Myocyte (in vitro differentiated cells): Measurements from ENCODE around the gene UBE2M. TPM values are rescaled to one million over a fixed set of nuclear protein-coding genes. Genes with fewer than 3 reads are reported as not detected.

Experiments
- DNase-seq: peaks from one replicate; pipeline ENCODE4 v3.0.0-alpha.2; 2012; ENCODE audit warnings: low read depth
- total RNA-seq: library from RNA; depleted of rRNA; stranded (reverse); fragments of >200 nt; gene quantifications from 2 replicates; pipeline ENCODE4 v1.2.3, GENCODE V29; 2014

The UBE2M gene
- total RNA-seq, 1 donor from 2014 or later = 92.4 TPM

DNA sequence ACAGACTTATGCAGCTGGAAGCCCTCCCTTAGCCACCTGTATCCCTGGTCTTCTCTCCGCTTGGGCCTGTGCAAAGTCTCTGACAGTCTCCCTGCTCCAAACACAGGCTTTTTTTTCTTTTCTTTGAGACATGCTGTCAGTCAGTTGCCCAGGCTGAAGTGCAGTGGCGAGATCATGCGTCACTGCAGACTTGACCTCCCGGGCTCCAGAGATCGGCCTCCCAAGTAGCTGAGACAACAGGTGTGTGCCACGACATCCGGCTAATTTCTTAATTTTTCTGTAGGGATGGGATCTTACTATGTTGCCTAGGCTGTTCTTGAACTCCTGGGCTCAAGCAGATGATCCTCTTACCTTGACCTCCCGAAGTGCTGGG is 13.2 kb upstream of the UBE2M start:
- no peak for DNase-seq

DNA sequence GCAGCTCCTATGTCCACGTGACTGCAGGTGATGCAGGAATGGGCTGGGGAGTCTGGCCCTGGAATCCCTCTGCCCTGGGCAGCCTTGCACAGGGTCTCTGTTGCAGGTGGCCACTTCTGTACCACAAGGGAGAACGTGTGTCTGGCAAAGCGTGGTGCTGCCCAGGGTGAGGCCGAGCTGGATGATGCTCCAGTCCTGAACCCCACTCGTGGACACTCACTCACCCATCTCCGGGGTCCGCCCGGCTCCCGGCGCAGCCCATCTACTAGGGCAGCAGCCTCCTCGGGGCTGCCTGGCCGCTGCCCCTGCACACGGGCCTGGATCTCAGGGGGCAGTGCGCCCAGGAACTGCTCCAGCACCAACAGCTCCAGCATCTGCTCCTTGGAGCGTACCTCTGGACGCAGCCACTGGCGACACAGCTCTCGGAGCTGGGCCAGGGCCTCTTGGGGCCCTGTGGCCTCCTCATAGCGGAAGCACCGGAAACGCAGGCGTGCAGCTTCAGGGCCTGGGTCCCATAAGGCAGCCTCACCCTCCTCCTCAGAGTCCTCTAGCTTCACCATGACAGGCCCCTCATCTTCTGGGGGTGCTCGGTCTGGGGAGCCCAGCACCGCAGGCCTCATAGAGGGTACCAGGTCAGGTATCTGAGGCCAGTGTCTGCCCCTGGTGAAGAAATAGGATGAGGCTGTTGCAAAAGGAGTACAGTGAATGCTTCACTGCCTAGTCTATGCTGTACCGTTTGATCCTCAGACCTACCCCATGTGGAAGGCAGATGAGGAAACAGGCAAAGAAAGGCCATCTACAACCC is 12.6 kb upstream of the UBE2M start:
- DNase-seq = no peak

DNA sequence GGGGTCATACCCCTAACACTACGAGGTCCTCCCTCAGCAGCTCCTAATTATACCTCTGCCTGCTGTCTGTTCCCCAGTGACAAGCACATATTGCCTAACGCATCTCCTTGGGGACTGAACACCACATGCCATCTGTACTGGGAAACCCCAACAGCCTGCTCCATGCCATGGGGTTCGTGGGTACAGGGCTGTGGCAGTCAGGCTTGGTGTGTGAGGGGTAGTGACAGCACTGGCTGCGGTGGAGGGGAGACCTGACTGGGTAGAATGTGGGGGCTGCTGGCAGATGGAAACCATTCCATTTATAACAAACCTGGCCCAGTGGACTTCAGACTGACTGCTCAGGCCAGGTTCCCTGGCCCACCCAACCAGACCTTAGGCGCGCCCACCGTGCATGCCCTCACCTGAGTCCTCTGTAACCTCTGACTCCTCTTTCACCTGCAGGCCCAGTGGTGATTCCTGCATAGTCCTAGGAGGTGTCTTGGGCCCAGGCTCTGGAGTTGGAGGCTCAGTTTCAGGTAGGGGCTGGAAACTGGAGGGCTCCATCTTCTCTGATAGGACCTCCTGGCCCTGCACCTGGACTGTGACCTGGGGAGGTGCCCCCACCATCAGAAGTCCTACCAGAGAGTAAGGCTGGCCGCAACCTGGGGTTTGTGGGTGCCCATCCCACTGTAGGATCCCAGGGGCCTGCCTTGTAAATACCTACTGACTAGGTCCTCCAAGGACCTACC is 11.7 kb upstream of the UBE2M start:
- no peak for DNase-seq

DNA sequence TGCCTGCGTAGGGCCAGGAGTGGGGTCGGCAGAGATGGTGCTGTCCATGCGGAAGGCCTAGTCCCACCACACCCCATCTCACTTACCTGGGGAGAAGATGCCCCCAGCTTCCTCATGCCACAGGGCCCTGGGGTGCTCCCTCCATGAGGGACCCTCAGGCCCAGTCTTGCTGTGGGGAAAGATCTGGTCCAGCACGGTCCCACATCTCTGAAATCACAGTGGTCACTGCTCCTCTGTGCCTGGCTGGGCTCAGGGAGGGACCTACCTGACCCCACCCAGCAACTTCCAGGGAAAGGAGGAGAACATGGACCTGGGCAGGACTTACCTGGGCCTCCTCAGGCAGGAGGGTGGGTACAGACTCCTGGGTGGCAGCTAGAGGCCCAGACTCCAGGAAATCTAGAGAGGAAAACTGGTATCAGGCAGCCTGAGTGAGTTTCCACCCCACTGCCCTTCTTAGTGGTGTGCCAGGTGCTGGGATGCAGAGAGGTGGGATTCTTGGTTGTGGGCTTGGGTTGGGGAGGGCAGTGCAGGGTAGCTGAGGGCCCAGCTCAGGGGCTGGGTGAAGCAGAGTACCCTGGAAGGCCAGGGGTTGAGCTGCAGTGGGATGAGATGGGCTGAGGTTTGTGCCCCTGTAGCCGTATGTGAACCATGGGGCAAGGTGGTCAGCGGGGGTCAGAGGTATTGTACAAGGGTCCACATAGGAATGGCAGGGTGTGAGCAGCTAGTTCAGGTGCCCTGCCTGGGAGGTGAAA is 11.0 kb upstream of the UBE2M start:
- DNase-seq = no peak

DNA sequence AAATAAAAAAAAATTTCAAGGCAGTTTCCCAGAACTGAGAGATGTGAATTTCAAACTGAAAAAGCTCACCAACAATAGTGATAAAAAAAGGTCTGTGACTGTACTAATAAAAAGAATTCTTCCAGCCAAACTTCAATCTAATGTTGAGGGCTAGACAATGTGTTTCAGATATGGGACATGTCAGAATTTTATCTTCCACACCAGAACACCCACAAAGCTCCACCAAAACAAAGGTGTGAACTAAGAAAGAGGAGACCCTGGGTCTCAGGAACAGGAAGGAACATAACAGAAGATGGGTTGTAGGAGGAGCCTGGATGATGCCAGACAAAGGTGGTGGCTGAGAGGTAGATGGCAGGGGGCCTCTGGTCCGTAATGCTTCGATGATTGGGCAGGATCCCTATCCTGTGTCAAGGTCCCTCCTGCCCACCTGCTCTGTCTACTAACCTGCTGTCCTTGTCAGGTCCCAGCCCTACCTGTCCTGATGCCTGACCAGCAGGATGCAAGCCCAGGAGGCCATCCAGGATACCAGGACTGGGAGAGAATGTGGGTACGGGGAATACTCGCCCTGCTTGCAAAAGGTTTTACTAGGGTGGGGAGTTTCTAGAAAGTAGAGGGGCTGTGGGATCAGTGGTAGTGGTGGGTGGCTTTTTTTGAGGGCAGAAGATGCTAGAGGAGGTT is 10.2 kb upstream of the UBE2M start:
- DNase-seq = no peak

DNA sequence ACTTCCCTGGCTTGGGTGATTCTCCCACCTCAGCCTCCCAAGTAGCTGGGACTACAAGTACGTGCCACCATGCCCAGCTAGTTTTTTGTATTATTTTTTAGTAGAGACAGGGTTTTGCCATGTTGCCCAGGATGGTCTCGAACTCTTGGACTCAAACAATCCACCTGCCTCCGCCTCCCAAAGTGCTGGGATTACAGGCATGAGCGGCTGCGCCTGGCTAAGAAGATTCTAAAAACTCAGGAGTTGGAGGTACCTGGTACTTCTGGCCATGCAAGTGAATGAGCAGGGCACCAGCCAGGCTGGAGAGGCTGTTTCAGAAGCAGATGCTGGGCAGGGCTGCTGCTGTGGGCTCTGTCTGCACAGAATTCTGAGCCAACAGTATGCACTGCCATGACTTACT is 8.6 kb upstream of the UBE2M start:
- no peak for DNase-seq

DNA sequence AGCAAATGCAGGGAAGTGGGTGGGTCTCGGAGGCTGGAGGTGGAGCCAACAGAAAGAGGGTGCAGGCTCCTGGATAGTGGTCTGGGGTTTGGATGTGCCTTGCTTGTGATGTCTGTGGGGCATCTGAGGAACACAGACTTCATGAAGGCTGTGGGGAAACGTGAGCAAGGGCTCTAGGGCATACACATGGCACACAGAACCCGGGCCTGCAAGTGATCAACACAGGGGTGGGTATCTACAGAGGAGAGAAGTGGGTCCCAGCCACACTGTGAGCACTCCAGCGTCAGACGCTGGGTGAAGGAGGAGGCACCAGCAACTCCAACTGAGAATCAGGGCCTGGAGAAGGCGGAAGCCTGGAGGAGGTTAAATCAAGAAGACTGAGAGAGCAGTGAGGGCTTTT is 5.4 kb upstream of the UBE2M start:
- no peak for DNase-seq

DNA sequence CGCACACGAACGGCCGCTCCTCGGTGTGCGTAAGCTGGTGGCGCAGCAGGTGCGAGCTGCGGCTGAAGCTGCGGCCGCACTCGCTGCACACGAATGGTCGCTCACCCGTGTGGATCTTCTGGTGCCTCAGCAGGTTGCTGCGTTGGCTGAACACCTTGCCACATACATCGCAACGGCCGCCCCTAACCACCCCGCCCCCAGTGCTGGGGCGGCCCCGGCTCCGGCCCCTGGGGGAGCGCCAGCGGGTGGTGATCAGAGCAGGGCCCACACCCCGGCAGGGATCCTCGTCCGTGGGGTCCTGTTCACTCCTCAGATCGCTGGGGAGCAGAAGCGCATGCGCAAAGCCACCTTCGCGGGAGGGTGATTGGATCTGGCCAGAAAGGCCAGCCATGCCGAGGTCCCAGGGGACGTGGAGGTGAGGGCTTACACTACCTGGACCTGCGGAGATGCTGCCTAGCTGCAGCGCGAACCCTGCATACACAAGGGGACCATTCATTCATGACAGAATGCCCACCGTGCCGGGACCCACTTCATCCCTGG is 4.7 kb upstream of the UBE2M start:
- DNase-seq = no peak

DNA sequence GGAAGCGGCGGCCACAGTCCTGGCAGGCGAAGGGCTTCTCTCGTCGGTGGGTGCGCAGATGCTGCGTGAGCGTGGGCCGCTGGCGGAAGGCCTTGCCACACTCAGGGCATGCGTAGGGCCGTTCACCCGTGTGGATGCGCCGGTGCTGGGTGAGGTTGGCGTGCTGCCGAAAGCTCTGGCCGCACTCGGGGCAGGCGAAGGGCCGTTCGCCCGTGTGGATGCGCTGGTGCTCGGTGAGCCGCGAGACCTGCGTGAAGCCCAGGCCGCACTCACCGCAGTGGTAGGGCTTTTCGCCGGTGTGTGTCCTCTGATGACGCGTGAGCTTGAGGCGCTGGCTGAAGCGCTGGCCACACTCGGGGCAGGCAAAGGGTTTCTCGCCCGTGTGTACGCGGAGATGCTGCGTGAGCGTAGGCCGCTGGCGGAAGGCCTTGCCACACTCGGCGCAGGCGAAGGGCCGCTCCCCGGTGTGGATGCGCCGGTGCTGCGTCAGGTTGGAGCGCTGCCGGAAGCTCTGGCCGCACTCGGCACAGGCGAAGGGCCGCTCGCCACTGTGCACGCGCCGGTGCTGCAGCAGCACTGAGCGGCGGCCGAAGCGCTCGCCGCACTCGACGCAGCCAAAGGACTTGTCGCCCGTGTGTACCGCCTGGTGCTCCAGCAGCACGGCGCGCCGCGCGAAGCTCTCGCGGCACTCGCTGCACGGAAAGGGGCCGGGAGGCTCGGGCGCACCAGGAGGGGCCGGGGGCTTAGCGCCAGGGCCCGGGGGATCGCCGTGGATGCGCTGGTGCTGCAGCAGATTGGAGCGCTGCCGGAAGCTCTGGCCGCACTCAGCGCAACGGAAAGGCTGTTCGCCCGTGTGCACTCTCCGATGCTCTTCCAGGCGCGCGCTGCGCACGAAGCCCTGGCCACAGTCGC is 4.0 kb upstream of the UBE2M start:
- DNase-seq = no peak

DNA sequence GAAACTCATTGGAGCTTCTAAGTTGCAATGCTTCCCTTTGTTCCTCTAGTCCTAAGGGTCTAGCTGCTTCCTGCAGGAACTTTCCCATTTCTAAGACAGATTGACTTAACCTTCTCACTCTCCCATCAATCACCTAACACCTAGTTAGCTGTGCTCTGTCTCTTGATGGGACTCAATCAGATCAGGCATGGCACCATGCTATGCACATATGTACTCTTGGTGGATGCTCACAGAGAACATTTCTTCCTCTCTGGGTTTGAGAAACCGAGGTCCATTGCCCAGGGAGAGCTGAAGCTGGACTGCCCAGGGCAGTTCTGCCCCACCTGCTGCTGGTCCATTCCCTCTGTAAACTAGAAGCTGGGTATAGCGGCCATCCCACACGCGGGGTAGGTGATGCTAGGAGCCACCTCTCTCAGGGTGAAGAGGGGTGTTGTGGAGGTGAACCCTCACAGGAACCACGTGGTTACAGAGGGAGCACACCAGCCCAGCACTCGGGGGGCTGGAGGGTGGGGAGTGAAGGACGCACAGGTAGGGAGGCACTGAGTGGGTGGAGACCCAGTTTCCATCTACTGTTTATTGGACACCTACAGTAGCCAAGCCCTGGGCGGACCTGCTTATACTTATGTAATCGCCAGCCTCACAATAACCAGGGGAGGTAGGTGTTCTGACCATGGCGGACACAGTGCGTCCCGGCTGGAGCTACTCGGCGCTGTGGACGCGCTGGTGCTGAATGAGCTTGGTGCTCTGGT is 3.1 kb upstream of the UBE2M start:
- DNase-seq = no peak

DNA sequence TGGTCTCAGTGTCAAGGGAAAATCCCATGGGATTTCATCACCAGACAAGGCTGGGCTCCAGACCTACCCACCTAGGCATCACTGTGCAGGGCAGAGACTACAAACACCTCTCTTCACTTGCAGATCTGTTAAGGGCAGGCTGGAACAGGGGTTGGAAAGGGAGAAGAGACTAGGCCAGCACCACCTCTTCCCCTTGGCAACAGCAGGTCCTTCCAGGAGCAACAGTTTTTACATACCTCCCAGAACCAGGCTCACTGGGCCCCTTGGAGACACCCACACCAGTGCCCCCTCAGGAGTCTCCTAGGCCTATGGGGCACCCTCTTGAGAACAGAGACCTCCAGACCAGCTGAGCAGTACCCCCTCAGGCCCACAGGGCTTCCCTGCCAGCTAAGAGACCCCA is 2.5 kb upstream of the UBE2M start:
- DNase-seq = no peak

DNA sequence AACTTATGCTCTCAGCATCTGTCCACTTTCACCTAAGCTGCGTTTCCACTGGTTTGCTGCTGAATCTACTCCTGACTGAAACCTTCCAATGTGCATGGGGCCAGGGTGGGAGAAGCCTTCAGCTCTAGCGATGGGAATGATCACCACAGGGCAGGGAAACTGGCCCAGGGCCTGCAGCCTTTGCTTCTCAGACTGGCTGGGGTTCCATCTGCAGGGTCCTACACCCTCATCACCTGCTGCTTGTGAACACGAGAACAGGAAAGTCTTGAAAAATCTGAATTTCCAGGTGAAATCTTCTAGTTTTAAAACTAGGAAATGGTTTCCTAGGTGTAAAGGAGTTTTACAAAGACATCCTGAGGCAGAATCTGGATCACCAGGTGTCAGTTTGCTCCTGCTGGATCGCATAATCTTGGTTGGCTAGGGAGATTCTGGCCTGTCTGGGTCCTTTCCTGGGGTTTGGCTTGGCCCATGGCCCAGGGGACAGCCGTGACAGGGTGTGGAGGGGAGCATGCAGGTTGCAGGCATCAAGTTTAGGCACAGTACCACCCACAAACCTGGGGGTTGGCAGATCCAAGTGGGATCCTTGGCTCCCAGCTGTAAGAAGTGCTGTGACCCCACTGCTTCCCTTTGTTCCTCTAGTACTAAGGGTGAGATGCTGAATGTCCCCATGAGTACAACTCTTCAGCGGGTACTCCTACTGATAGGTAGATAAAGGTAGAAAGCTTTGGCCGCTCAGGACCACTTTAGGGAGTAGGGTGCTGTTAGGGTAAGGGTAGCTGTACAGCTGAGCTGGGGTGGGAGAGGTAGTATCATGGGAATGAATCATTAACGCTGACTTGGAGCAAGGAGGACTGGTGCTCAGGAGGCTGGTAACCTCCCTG is 1.8 kb upstream of the UBE2M start:
- no peak for DNase-seq

DNA sequence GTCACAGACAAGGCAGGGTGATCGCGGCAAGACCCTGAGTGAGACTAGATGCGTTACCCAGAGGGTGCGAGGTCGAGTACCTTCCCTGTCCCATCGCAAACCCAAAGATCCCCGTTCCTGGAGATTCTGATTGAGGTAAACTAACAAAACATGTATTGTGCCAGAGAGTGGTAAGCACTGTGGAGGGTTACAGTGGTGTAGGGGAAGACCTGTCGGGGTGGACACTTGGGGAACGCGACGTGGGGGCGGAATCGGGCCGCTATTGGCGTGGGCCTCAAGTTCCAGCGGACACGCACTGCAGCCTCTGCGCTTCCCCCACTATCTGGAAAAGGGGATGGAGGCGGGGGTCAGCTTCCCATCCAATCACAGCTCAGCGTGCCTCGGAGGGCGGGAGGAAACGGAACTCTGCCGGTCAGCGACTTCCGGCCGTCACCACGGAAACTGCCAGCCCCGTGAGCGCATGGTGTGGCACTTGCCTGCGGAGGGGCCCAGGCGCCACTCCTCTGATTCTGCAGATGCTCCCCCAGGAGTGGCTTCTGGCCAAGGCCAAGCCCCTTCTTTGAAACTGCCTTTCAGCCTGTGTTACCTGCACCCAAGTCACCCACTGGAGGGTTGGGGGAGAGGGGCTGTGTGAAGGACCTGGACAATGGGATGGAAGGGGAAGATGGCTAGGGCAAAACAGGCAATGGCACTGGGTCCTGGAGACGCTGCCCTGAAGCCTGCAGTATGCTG is 1.0 kb upstream of the UBE2M start:
- peak; percentile 96 for DNase-seq

DNA sequence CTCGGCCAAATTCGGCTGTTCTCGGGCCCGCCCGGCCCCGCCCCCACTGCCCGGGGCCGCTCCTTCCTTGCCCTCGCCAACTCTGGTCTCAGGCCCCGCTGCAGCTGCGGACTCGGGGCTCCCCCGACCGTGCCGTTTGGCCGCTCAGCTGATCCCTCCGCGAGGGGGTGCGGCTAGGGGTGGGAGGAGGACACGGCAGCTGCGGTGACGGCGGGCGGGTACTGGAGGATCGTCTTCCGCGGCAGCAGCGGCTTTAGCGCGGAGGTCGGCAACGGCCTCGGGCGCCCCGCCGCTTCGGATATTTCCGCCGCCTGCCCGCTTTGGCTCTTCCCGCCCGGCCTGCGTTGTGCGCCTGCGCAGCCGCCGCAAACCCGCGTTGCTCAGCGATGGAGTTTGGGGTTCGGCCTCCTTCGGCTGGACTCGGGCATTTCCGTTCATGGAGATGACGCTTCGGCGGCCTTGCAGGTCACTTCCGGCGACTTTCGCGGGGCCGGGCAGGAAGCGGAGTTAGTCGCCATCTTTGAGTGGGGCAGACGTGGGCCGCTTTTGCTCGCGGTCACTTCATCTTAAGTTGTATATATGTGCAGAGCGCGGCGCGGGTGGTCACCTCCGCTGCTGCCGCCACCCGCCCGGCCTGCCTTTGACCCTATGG is 338 bp upstream of the UBE2M start:
- DNase-seq = peak; percentile 98

DNA sequence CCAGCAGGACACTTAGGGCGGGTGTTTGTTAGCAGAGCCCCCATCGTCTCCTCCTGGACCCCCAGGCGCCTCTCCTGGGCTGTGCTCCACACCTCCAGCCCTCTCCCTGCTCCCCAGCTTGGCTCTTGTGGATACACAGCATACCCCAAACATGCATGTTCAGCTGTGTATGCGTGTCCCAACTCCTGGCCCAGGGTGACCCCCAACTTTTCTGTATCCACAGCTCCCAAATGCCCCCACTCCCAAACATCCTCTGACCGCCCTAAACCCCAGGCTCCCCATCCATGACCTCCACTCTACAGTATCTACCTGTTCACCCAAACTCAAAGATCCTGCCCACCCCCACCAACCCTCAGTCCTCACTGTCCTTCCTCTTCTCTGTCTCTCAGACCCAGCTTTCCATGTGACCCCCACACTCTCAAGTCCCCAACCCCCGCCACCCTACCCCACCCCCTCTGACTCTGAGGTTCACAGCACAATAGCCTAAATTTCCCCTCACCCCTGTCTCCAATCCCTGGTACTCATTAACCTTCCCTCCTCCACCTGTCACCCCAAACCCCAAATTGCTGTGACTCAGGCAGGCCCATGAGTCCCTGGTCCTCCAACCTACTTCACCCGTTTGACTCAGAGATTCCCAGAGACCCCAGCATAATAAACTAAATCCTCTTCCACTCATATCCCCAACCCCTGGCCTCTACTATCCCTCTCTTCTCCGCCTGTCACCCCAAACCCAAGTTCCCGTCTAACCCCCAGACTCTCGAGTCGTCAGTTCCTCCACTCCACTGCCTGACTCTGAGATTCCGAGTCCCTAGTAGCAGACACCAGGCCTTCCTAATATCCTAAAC is 968 bp downstream of the UBE2M start:
- no peak for DNase-seq

DNA sequence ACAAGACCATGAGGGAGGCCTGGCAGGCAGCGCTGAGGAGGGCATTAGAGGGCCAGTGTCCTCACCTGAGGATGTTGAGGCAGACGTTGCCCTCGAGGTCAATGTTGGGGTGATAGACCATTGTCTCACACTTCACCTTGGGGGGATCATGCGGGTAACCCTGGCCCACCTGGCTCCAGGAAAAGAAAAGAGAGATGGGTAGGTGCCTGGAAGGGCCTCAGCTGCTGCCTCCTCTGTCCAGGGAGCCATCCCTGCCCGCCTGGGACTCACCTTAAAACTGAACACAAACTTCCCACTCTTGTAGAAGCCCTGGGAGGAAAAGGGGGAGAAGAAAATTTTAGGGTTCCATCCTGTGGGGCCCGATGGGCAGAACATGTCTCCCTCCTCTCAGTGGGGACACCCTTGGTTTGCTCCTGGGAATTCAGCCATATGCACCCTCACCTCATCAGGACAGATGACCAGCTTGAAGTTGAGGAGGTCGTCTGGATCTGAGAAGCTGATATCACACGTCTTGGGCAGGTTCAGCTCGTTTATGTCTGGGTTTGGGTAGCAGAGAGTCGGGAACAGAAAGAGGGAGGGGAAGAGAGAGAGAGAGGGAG is 1.7 kb downstream of the UBE2M start:
- no peak for DNase-seq
